ENCODE data around the gene VTI1A. TPM values are rescaled to one million over a fixed set of nuclear protein-coding genes. Genes with fewer than 3 reads are reported as not detected.

The VTI1A gene
- total and polyA plus RNA-seq, 2 of the 8 experiments (the other 6 are each of a cell fraction or from before 2014, with no cell fraction given), result 6.0 to 20.0 TPM

DNA sequence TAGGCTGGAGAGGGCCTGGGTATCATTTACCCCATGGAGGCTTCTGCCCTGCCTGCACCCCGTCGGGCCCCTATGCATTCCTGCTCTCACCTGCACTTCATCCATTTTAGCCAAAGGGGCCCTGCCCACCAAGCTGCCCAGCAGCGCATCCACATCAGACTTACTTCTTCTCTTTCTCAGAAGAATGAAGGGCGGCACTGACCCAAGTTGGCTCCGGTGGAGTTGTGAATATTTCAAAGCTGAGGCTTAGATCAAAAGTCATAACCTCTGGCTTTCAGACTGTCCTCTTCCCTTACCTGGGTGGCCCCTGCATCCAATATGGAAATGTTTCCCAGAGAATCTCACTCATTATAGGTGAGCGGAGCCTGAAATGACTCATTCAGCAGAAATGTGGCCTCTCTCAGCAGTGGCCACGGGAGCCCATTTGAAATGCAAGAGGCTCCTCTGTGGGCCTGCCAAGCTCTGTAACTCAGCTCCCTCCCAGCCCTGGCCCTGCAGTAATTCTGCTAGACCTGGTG is 385.4 kb downstream of the VTI1A start (continued):
- TF ChIP-seq, protein P1, sequence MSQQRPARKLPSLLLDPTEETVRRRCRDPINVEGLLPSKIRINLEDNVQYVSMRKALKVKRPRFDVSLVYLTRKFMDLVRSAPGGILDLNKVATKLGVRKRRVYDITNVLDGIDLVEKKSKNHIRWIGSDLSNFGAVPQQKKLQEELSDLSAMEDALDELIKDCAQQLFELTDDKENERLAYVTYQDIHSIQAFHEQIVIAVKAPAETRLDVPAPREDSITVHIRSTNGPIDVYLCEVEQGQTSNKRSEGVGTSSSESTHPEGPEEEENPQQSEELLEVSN (IDR thresholded peaks at IDR 0.05), result 0 out of 2 replicates have a peak, but pooled peaks have one; percentile 10
- TF ChIP-seq, protein P2, sequence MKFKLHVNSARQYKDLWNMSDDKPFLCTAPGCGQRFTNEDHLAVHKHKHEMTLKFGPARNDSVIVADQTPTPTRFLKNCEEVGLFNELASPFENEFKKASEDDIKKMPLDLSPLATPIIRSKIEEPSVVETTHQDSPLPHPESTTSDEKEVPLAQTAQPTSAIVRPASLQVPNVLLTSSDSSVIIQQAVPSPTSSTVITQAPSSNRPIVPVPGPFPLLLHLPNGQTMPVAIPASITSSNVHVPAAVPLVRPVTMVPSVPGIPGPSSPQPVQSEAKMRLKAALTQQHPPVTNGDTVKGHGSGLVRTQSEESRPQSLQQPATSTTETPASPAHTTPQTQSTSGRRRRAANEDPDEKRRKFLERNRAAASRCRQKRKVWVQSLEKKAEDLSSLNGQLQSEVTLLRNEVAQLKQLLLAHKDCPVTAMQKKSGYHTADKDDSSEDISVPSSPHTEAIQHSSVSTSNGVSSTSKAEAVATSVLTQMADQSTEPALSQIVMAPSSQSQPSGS (IDR thresholded peaks at IDR 0.05; ENCODE audit: low read length), result peak; percentile 69; the same call in 1 of the 2 replicates
- peak; percentile 98 for TF ChIP-seq CTBP2 (IDR thresholded peaks at IDR 0.05; ENCODE audit: borderline replicate concordance, insufficient read depth, insufficient read length, low read length)
- TF ChIP-seq, protein P3, sequence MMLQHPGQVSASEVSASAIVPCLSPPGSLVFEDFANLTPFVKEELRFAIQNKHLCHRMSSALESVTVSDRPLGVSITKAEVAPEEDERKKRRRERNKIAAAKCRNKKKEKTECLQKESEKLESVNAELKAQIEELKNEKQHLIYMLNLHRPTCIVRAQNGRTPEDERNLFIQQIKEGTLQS (IDR thresholded peaks at IDR 0.05; ENCODE audit: insufficient read depth, low read depth, low read length), result peak; percentile 87
- TF ChIP-seq KDM1A (IDR thresholded peaks at IDR 0.05; ENCODE audit: borderline replicate concordance, low read length), result peak; percentile 75; the same call in 1 of the 2 replicates
- TF ChIP-seq RAD21 (IDR thresholded peaks at IDR 0.05 in 1 of 2, conservative IDR thresholded peaks at IDR 0.05 in 1 of 2; ENCODE audit: low read depth in 2 of 2, low read length in 2 of 2), result peak; percentile 23 to 46; a peak in 2 of 4 replicates
- TF ChIP-seq KDM5A (IDR thresholded peaks at IDR 0.05; ENCODE audit: low read length), result no peak
- peak; percentile 43 to 63 for TF ChIP-seq BCL11A (IDR thresholded peaks at IDR 0.05; ENCODE audit: low read depth in 2 of 2, low read length in 2 of 2)
- no peak for TF ChIP-seq BACH1 (IDR thresholded peaks at IDR 0.05; ENCODE audit: low read length)
- TF ChIP-seq TAF7 (optimal IDR thresholded peaks at IDR 0.05; ENCODE audit: borderline replicate concordance, low read depth, low read length), result no peak
- TF ChIP-seq JUND (IDR thresholded peaks at IDR 0.05; ENCODE audit: low read length), result peak; percentile 100
- TF ChIP-seq BRCA1 (IDR thresholded peaks at IDR 0.05; ENCODE audit: low read depth, low read length), result no peak
- TF ChIP-seq POU5F1 (IDR thresholded peaks at IDR 0.05; ENCODE audit: low read depth, low read length), result peak; percentile 80; the same call in 1 of the 2 replicates
- peak; percentile 45; the same call in 1 of the 2 replicates for TF ChIP-seq TCF12 (IDR thresholded peaks at IDR 0.05; ENCODE audit: low read depth, low read length)
- TF ChIP-seq MAFK (IDR thresholded peaks at IDR 0.05; ENCODE audit: low read depth, low read length), result peak; percentile 41; the same call in 1 of the 2 replicates
- TF ChIP-seq NANOG (IDR thresholded peaks at IDR 0.05; ENCODE audit: insufficient read depth, low read depth, low read length, poor library complexity, severe bottlenecking), result no peak
- TF ChIP-seq HDAC2 (IDR thresholded peaks at IDR 0.05; ENCODE audit: borderline replicate concordance in 1 of 2, low read depth in 2 of 2, low read length in 2 of 2), result peak in 1 of 2 experiments; percentile 79; a peak in 1 of 4 replicates
- TF ChIP-seq SIN3A (conservative IDR thresholded peaks at IDR 0.05 in 1 of 2, IDR thresholded peaks at IDR 0.05 in 1 of 2; ENCODE audit: low read depth in 1 of 2, low read length in 2 of 2), result 0 out of 4 replicates have a peak, but pooled peaks of 1 of the 2 experiments have one; percentile 56
- no peak for TF ChIP-seq PHF8 (conservative IDR thresholded peaks at IDR 0.05; ENCODE audit: low read depth, low read length)
- TF ChIP-seq ZNF274 (IDR thresholded peaks at IDR 0.05; ENCODE audit: borderline replicate concordance, extremely low read depth, low read length), result no peak
